ENCODE measurements around the gene IDH1. TPM values are rescaled to one million over a fixed set of nuclear protein-coding genes. Genes with fewer than 3 reads are reported as not detected.

IDH1 gene
- total and polyA plus RNA-seq, 2 of the 8 experiments (the other 6 are each of a cell fraction or from before 2014, with no cell fraction given), result 174 to 398 TPM

DNA sequence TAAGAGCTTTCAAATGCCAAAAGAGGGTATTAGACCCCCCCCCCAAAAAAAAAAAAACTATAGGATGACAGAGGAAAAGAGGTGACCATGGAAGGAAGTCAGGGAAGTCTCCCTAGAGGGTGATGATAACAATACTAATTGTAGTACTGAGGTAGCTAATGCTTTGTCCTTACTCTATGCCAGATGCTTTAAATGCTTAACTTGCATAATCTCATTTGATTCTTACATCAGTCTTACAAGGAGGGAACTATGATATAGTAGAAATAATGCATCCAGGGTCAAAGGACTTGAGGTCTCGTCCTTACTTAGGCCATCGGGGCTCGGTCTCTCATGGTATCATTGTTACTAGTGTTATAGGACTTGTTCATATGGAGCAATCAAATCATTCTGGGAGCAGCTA is 9.1 kb downstream of the IDH1 start (continued):
- TF ChIP-seq ATF3 (IDR thresholded peaks at IDR 0.05; ENCODE audit: insufficient read depth, low read depth, low read length), result no peak
- no peak for TF ChIP-seq HDAC6 (IDR thresholded peaks at IDR 0.05; ENCODE audit: low read depth, low read length)
- TF ChIP-seq CBX5 (IDR thresholded peaks at IDR 0.05; ENCODE audit: low read depth, low read length), result no peak
- no peak for TF ChIP-seq YY1 (IDR thresholded peaks at IDR 0.05; ENCODE audit: low read depth, low read length)

Measured in H1 (cell line).